Uterus (tissue), 4 donors: ENCODE measurements around the gene SIVA1. TPM values are rescaled to one million over a fixed set of nuclear protein-coding genes. Genes with fewer than 3 reads are reported as not detected.

Experiments
- DNase-seq, 2 donors: peaks; one replicate each; pipeline ENCODE4 v3.0.0-alpha.2; 2019 to 2020
- H3K27ac ChIP-seq, 2 donors: fragments of 200-600 bp; sonication (generic); 1 replicate in 1 of 2; 2 replicates in 1 of 2; pipeline ENCODE4 v1.5.1; 2016 to 2018
- H3K27me3 ChIP-seq, 2 donors: fragments of 200-600 bp; sonication (generic); one replicate each; pipeline ENCODE4 v1.5.1; 2018 to 2019; ENCODE audit warnings: control low read depth in 1 of 2
- H3K36me3 ChIP-seq, 2 donors: fragments of 200-600 bp; sonication (generic); one replicate each; pipeline ENCODE4 v1.5.1; 2019; ENCODE audit warnings: control low read depth in 1 of 2
- H3K4me1 ChIP-seq, 2 donors: fragments of 200-600 bp; sonication (generic); one replicate each; pipeline ENCODE4 v1.5.1; 2018 to 2019; ENCODE audit warnings: control low read depth in 1 of 2
- H3K4me3 ChIP-seq, 2 donors: fragments of 200-600 bp; sonication (generic); 1 replicate in 1 of 2; 2 replicates in 1 of 2; pipeline ENCODE4 v1.5.1; 2018 to 2019; ENCODE audit warnings: mild to moderate bottlenecking in 1 of 2
- H3K9me3 ChIP-seq, 2 donors: fragments of 200-600 bp; sonication (generic); one replicate each; pipeline ENCODE4 v1.5.1; 2019; ENCODE audit warnings: control low read depth in 1 of 2
- CTCF ChIP-seq, 4 experiments: fragments of 200-600 bp in 2 of 4; fragments of 450-650 bp in 2 of 4; sonication (generic) in 2 of 4; IDR thresholded peaks; one replicate each; pipeline ENCODE4 v1.5.1; 2016 to 2019; ENCODE audit warnings: antibody characterized with exemption in 4 of 4, mild to moderate bottlenecking in 2 of 4, moderate library complexity in 1 of 4
- POLR2A ChIP-seq, 2 donors: fragments of 450-650 bp; IDR thresholded peaks; one replicate each; pipeline ENCODE4 v1.6.1; 2016; ENCODE audit warnings: antibody characterized with exemption in 2 of 2, mild to moderate bottlenecking in 1 of 2, moderate library complexity in 1 of 2
- intact Hi-C: fragments of 100-400 bp; cut with DNase I; formaldehyde crosslinking; loops from one replicate; pipeline ENCODE4 v1.15.1; 2023; ENCODE audit warnings: low total_unique reads
- total RNA-seq, 4 donors: library from RNA; depleted of rRNA in 3 of 4; stranded (reverse); fragments of >200 nt in 3 of 4; gene quantifications; one replicate each; pipeline versions ENCODE4 v1.1.0 to v1.2.4, GENCODE V29; 2014 to 2023
- donor health status: DM: yes; HTN: yes; CAD: no.

Gene SIVA1
- total RNA-seq, 4 donors from 2014 or later = 79.4 to 366 (median 239) TPM

GRCh38 chr14:104719343-104719742, 33.6 kb upstream of the SIVA1 start:
- peaks cover 0 to 14% of the 10 kb centered on the region in 2 donors for H3K4me1 ChIP-seq
- no peaks in the 10 kb centered on the region for H3K27me3 ChIP-seq
- no peaks in the 10 kb centered on the region for H3K9me3 ChIP-seq
- DNase-seq = no peak
- intact Hi-C loops = no loop called here
- H3K36me3 ChIP-seq = no peaks in the 10 kb centered on the region
- H3K4me3 ChIP-seq = no peak overlapping the region
- H3K27ac ChIP-seq = no peak overlapping the region
- TF ChIP-seq POLR2A (IDR thresholded peaks at IDR 0.05) = no peak
- TF ChIP-seq CTCF (IDR thresholded peaks at IDR 0.05) = no peak

- Histone ChIP-seq H3K4me1 (peaks cover 0 to 23% of the 10 kb centered on the region in 2 donors), H3K36me3 (no peaks in the 10 kb centered on the region), H3K4me3 (no peak overlapping the region), H3K27ac (peak overlapping the region in 1 of 2 donors; percentile 5), H3K27me3 (no peaks in the 10 kb centered on the region), H3K9me3 (no peaks in the 10 kb centered on the region)
- intact Hi-C loops = no loop called here
- DNase-seq = no peak
- TF ChIP-seq POLR2A (IDR thresholded peaks at IDR 0.05) (no peak), CTCF (IDR thresholded peaks at IDR 0.05) (no peak)
Measured at GRCh38 chr14:104721505-104722431, 31.2 kb upstream of the SIVA1 start.

- Histone ChIP-seq H3K9me3 (no peaks in the 10 kb centered on the region), H3K4me3 (peak overlapping the region; percentile 33 to 50), H3K27me3 (no peaks in the 10 kb centered on the region), H3K4me1 (peaks cover 0 to 23% of the 10 kb centered on the region in 2 donors), H3K27ac (no peak overlapping the region), H3K36me3 (no peaks in the 10 kb centered on the region)
- DNase-seq = no peak
- no peak for TF ChIP-seq CTCF (IDR thresholded peaks at IDR 0.05)
- no peak for TF ChIP-seq POLR2A (IDR thresholded peaks at IDR 0.05)
- intact Hi-C loops = no loop called here
Measured at GRCh38 chr14:104722938-104723650, 29.9 kb upstream of the SIVA1 start.

GRCh38 chr14:104723651-104724406, 29.1 kb upstream of the SIVA1 start, which contains the start of gene ADSS1:
Gene ADSS1, plus strand, starts transcription at chr14:104724229. Its CDS starts 42 bp downstream, at chr14:104724271.
- peaks cover 0 to 23% of the 10 kb centered on the region in 2 donors for H3K4me1 ChIP-seq
- no peaks in the 10 kb centered on the region for H3K36me3 ChIP-seq
- intact Hi-C loops = no loop called here
- H3K27me3 ChIP-seq = no peaks in the 10 kb centered on the region
- peak; percentile 46 to 56 for DNase-seq
- H3K4me3 ChIP-seq = peak within 1 kb of the TSS; percentile 33 to 50
- TF ChIP-seq POLR2A (IDR thresholded peaks at IDR 0.05) (peak in 1 of 2 donors; percentile 14), CTCF (IDR thresholded peaks at IDR 0.05) (peak; percentile 55 to 79 (median 66))
- H3K9me3 ChIP-seq = no peaks in the 10 kb centered on the region
- H3K27ac ChIP-seq = peak within 1 kb of the TSS in 1 of 2 donors; percentile 9
